Natural killer cell (primary cell): Measurements from ENCODE around the gene SETBP1. TPM values are rescaled to one million over a fixed set of nuclear protein-coding genes. Genes with fewer than 3 reads are reported as not detected.

Experiments
- ATAC-seq, 3 donors: fragments of 150-1000 bp in 2 of 3; fragments of 200-7000 bp in 1 of 3; cut with Tn5 transposase; 1 replicate in 1 of 3; 2 replicates in 2 of 3; pipeline ENCODE4 v1.10.0; 2021; ENCODE audit warnings: mild to moderate bottlenecking in 2 of 3, moderate library complexity in 2 of 3
- DNase-seq, 2 donors: peaks; one replicate each; pipeline versions ENCODE4 v3.0.0 to v3.0.0-alpha.2; 2013 to 2021; ENCODE audit warnings: mixed read lengths in 1 of 2
- H3K27ac ChIP-seq: one replicate; pipeline ENCODE4 v1.5.1; 2013; ENCODE audit warnings: mild to moderate bottlenecking, low read length
- H3K27me3 ChIP-seq: one replicate; pipeline ENCODE4 v1.6.1; 2013; ENCODE audit warnings: low read length; ENCODE audit not compliant: control insufficient read depth, insufficient read depth
- H3K36me3 ChIP-seq: one replicate; pipeline ENCODE4 v1.6.1; 2013; ENCODE audit warnings: low read length; ENCODE audit not compliant: control insufficient read depth, insufficient read depth
- H3K4me1 ChIP-seq: one replicate; pipeline ENCODE4 v1.6.1; 2013; ENCODE audit warnings: low read length; ENCODE audit not compliant: control insufficient read depth, insufficient read depth
- H3K4me3 ChIP-seq: one replicate; pipeline ENCODE4 v1.5.1; 2013; ENCODE audit warnings: low read length
- H3K9me3 ChIP-seq: one replicate; pipeline ENCODE4 v1.6.1; 2013; ENCODE audit warnings: low read length; ENCODE audit not compliant: control insufficient read depth, insufficient read depth
- H3K27ac Mint-ChIP-seq, 2 donors: one replicate each; pipeline ENCODE4 v1.8.0; 2022; ENCODE audit warnings: mild to moderate bottlenecking in 2 of 2, mixed read lengths in 2 of 2, moderate library complexity in 1 of 2
- H3K27me3 Mint-ChIP-seq, 2 donors: one replicate each; pipeline ENCODE4 v1.8.0; 2022; ENCODE audit warnings: low read depth in 2 of 2, mixed read lengths in 2 of 2
- H3K36me3 Mint-ChIP-seq: one replicate; pipeline ENCODE4 v1.8.0; 2022; ENCODE audit warnings: mixed read lengths
- H3K4me1 Mint-ChIP-seq, 2 donors: one replicate each; pipeline ENCODE4 v1.8.0; 2022; ENCODE audit warnings: mixed read lengths in 2 of 2
- H3K4me3 Mint-ChIP-seq: one replicate; pipeline ENCODE4 v1.8.0; 2022; ENCODE audit warnings: mild to moderate bottlenecking, moderate library complexity, mixed read lengths
- H3K9me3 Mint-ChIP-seq, 2 donors: one replicate each; pipeline ENCODE4 v1.8.0; 2022; ENCODE audit warnings: mixed read lengths in 2 of 2
- CTCF ChIP-seq: fragments of 200-600 bp; IDR thresholded peaks from one replicate; pipeline ENCODE4 v1.8.0; 2022; ENCODE audit warnings: antibody characterized with exemption
- WGBS: methylation state at CpG from one replicate; pipeline ENCODE4 v1.1.7; 2013; ENCODE audit warnings: missing lambda C conversion rate; ENCODE audit not compliant: insufficient coverage; 5-methylcytosine and 5-hydroxymethylcytosine counted together
- intact Hi-C: fragments of 100-400 bp; cut with micrococcal nuclease; formaldehyde crosslinking; loops from one replicate; pipeline ENCODE4 v1.14.2; 2022
- total RNA-seq, 4 donors: library from RNA; stranded (reverse); fragments of 120-200 nt in 1 of 4; gene quantifications; one replicate each; pipeline versions ENCODE4 v1.2.3 to v1.2.4, GENCODE V29; 2013 to 2022

Gene SETBP1
- total RNA-seq, 3 donors from 2014 or later (not counting 1 experiment from before 2014, with no cell fraction given) = 36.0 to 46.6 (median 41.2) TPM

GRCh38 chr18:44704135-44704789 is 23.6 kb downstream of the SETBP1 start:
- H3K4me1 Mint-ChIP-seq = peaks cover 35% of the 10 kb centered on the region in 2 donors
- no peak overlapping the region for H3K4me3 Mint-ChIP-seq
- peaks cover 7% of the 10 kb centered on the region for H3K36me3 Mint-ChIP-seq
- H3K27ac ChIP-seq = no peak overlapping the region
- H3K27me3 ChIP-seq = no peaks in the 10 kb centered on the region
- no peaks in the 10 kb centered on the region for H3K9me3 Mint-ChIP-seq
- H3K9me3 ChIP-seq = no peaks in the 10 kb centered on the region
- no peaks in the 10 kb centered on the region for H3K36me3 ChIP-seq
- intact Hi-C loops = no loop called here
- H3K4me3 ChIP-seq = no peak overlapping the region
- DNase-seq (no peak), ATAC-seq (no peak)
- peak overlapping the region in 1 of 2 donors; percentile 14 for H3K27ac Mint-ChIP-seq
- H3K27me3 Mint-ChIP-seq = no peaks in the 10 kb centered on the region
- peaks cover 15% of the 10 kb centered on the region for H3K4me1 ChIP-seq
- TF ChIP-seq CTCF = no peak
- WGBS = 100% methylated on average over 1 of the region's 1 CpG

GRCh38 chr18:44705075-44705675 is 24.5 kb downstream of the SETBP1 start:
- Histone ChIP-seq H3K27me3 (no peaks in the 10 kb centered on the region), H3K4me3 (no peak overlapping the region), H3K36me3 (no peaks in the 10 kb centered on the region), H3K4me1 (peaks cover 14% of the 10 kb centered on the region), H3K9me3 (no peaks in the 10 kb centered on the region), H3K27ac (no peak overlapping the region)
- Mint-ChIP-seq H3K27ac (no peak overlapping the region), H3K27me3 (no peaks in the 10 kb centered on the region), H3K4me1 (peaks cover 33 to 38% of the 10 kb centered on the region in 2 donors), H3K9me3 (no peaks in the 10 kb centered on the region), H3K4me3 (no peak overlapping the region), H3K36me3 (peaks cover 7% of the 10 kb centered on the region)
- DNase-seq = no peak
- 100% methylated on average over 2 of the region's 2 CpGs for WGBS
- no peak for TF ChIP-seq CTCF
- ATAC-seq = no peak
- intact Hi-C loops = no loop called here

GRCh38 chr18:44708451-44709083 is 27.9 kb downstream of the SETBP1 start:
- no peak overlapping the region for H3K4me3 Mint-ChIP-seq
- H3K9me3 ChIP-seq = no peaks in the 10 kb centered on the region
- 90% methylated on average over 6 of the region's 9 CpGs for WGBS
- no peaks in the 10 kb centered on the region for H3K36me3 ChIP-seq
- H3K27me3 Mint-ChIP-seq = no peaks in the 10 kb centered on the region
- no peak overlapping the region for H3K27ac Mint-ChIP-seq
- no peak for ATAC-seq
- no peaks in the 10 kb centered on the region for H3K9me3 Mint-ChIP-seq
- H3K27me3 ChIP-seq = no peaks in the 10 kb centered on the region
- peaks cover 3% of the 10 kb centered on the region for H3K4me1 ChIP-seq
- peaks cover 7% of the 10 kb centered on the region for H3K36me3 Mint-ChIP-seq
- DNase-seq = no peak
- intact Hi-C loops = no loop called here
- no peak overlapping the region for H3K27ac ChIP-seq
- H3K4me3 ChIP-seq = no peak overlapping the region
- TF ChIP-seq CTCF = no peak
- H3K4me1 Mint-ChIP-seq = peaks cover 24 to 25% of the 10 kb centered on the region in 2 donors
